Measurements from ENCODE around the gene MISP. TPM values are rescaled to one million over a fixed set of nuclear protein-coding genes. Genes with fewer than 3 reads are reported as not detected.
A peak's percentile ranks its signal among the peaks of the same experiment; 100 is the strongest.
"Not testable (repeated sequence)": the region's sequence is repeated elsewhere in the genome, so short reads cannot be mapped to it uniquely, and the experiment has no call there.

MISP gene
- 1 to 10 TPM; 7.3 to 9.3 TPM for total RNA-seq

- H3K36me3 ChIP-seq, result no peaks in the 10 kb centered on the region
- intact Hi-C loops (cut with DNase I), result no loop called here
- peak within 1 kb of the TSS; percentile 44 to 63 for H3K27ac ChIP-seq
- H3K27me3 ChIP-seq (replicated peaks; ENCODE audit: insufficient read depth), result no peaks in the 10 kb centered on the region
- peak; percentile 65 for DNase-seq (ENCODE audit: low spot score)
- peaks cover 3% of the 10 kb centered on the region for H3K4me1 ChIP-seq (replicated peaks)
- no peaks in the 10 kb centered on the region for H3K9me3 ChIP-seq
- peak within 1 kb of the TSS; percentile 6 to 24 for H3K4me3 ChIP-seq
- WGBS, result 35% methylated on average over 24 of the region's 31 CpGs
- peak; percentile 64 for TF ChIP-seq POLR2A (IDR thresholded peaks at IDR 0.05)
- TF ChIP-seq, protein P1, sequence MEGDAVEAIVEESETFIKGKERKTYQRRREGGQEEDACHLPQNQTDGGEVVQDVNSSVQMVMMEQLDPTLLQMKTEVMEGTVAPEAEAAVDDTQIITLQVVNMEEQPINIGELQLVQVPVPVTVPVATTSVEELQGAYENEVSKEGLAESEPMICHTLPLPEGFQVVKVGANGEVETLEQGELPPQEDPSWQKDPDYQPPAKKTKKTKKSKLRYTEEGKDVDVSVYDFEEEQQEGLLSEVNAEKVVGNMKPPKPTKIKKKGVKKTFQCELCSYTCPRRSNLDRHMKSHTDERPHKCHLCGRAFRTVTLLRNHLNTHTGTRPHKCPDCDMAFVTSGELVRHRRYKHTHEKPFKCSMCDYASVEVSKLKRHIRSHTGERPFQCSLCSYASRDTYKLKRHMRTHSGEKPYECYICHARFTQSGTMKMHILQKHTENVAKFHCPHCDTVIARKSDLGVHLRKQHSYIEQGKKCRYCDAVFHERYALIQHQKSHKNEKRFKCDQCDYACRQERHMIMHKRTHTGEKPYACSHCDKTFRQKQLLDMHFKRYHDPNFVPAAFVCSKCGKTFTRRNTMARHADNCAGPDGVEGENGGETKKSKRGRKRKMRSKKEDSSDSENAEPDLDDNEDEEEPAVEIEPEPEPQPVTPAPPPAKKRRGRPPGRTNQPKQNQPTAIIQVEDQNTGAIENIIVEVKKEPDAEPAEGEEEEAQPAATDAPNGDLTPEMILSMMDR (IDR thresholded peaks at IDR 0.05), result no peak
- peak; percentile 37 for TF ChIP-seq POLR2AphosphoS5 (IDR thresholded peaks at IDR 0.05)
These were observed at the start of gene MISP for GRCh38 chr19:750640-751423. MISP (plus strand) TSS chr19:751112; CDS start chr19:756947, 5,835 bp downstream.

GRCh38 chr19:702847-703246, 48.1 kb upstream of the MISP start:
- H3K36me3 ChIP-seq; H3K4me1 ChIP-seq (replicated peaks); H3K27me3 ChIP-seq (replicated peaks; ENCODE audit: insufficient read depth); H3K4me3 ChIP-seq; H3K9me3 ChIP-seq; DNase-seq (ENCODE audit: low spot score); intact Hi-C loops (cut with DNase I); H3K27ac ChIP-seq: not testable (repeated sequence)
- WGBS, result 73% methylated on average over 6 of the region's 6 CpGs

- H3K4me1 ChIP-seq (replicated peaks), result peaks cover 7% of the 10 kb centered on the region
- intact Hi-C loops (cut with DNase I), result no loop called here
- H3K27ac ChIP-seq, result no peak overlapping the region
- 46% methylated on average over 4 of the region's 4 CpGs for WGBS
- no peaks in the 10 kb centered on the region for H3K27me3 ChIP-seq (replicated peaks; ENCODE audit: insufficient read depth)
- no peak overlapping the region for H3K4me3 ChIP-seq
- no peaks in the 10 kb centered on the region for H3K36me3 ChIP-seq
- TF ChIP-seq POLR2A (IDR thresholded peaks at IDR 0.05) (no peak), POLR2AphosphoS5 (IDR thresholded peaks at IDR 0.05) (no peak)
- TF ChIP-seq, protein P1 (IDR thresholded peaks at IDR 0.05), result no peak
- DNase-seq (ENCODE audit: low spot score), result no peak
- no peaks in the 10 kb centered on the region for H3K9me3 ChIP-seq
These were observed 47.6 kb upstream of the MISP start for GRCh38 chr19:703329-703650.

DNA sequence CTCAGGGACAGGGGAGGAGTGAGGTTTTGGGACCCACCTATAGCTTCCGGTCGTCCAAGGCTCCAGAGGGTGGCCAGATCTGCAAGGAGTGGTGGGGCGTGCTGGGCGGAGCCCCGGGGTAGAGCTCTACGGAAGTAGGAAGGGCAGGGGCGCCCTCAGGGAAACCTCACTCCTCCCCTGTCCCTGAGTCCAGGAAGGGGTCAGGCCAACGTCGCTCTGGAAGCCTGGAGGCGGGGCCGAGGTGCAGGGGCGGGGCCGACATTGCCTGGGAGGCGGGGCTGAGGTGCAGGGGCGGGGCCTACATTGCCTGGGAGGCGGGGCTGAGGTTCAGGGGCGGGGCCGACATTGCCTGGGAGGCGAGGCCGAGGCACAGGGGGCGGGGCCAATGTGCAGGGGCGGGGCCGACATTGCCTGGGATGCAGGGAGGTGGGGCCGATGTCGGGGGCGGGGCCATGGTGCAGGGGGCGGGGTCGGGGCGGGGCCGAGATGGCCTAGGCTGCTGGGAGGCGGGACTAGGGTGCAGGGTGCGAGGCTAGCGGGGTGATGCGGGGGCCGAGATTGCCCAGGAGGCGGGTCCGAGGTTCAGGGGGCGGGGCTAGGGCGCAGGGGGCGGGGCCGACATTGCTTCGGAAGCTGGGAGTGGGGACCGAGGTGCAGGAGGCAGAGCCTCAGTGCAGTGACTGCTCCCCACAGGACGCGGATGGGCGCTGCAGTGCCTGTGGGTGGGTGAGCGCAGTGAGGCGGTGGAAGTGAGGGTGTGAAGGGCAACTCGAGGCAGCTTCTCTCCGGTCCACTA, 47.1 kb upstream of the MISP start:
- Histone ChIP-seq H3K9me3 (no peaks in the 10 kb centered on the region), H3K4me3 (no peak overlapping the region), H3K27me3 (replicated peaks; ENCODE audit: insufficient read depth) (no peaks in the 10 kb centered on the region), H3K4me1 (replicated peaks) (peaks cover 10% of the 10 kb centered on the region), H3K27ac (no peak overlapping the region), H3K36me3 (no peaks in the 10 kb centered on the region)
- WGBS, result 9% methylated on average over 49 of the region's 50 CpGs
- no peak for TF ChIP-seq POLR2A (IDR thresholded peaks at IDR 0.05)
- TF ChIP-seq, protein P1 (IDR thresholded peaks at IDR 0.05), result no peak
- TF ChIP-seq POLR2AphosphoS5 (IDR thresholded peaks at IDR 0.05), result no peak
- DNase-seq (ENCODE audit: low spot score), result no peak
- intact Hi-C loops (cut with DNase I), result no loop called here

GRCh38 chr19:704447-704741, 46.5 kb upstream of the MISP start:
- 39% methylated on average over 14 of the region's 14 CpGs for WGBS

More at GRCh38 chr19:704447-704741, 46.5 kb upstream of the MISP start:
- no peak overlapping the region for H3K27ac ChIP-seq
- H3K4me3 ChIP-seq, result no peak overlapping the region
- no peak for DNase-seq (ENCODE audit: low spot score)
- no peaks in the 10 kb centered on the region for H3K36me3 ChIP-seq
- no peaks in the 10 kb centered on the region for H3K27me3 ChIP-seq (replicated peaks; ENCODE audit: insufficient read depth)
- intact Hi-C loops (cut with DNase I), result no loop called here
- H3K9me3 ChIP-seq, result no peaks in the 10 kb centered on the region
- TF ChIP-seq, protein P1 (IDR thresholded peaks at IDR 0.05), result no peak
- TF ChIP-seq POLR2AphosphoS5 (IDR thresholded peaks at IDR 0.05) (no peak), POLR2A (IDR thresholded peaks at IDR 0.05) (no peak)
- H3K4me1 ChIP-seq (replicated peaks), result peaks cover 10% of the 10 kb centered on the region
